Embryonic facial prominence (tissue), 1 donor: ENCODE data around the gene OOSP1.
"Not testable (repeated sequence)": the region's sequence is repeated elsewhere in the genome, so short reads cannot be mapped to it uniquely, and the experiment has no call there.

ENCODE experiments used
- DNase-seq: peaks from one replicate; pipeline ENCODE4 v3.0.0-alpha.2; 2016; ENCODE audit errors: extremely low spot score

The OOSP1 gene

DNA sequence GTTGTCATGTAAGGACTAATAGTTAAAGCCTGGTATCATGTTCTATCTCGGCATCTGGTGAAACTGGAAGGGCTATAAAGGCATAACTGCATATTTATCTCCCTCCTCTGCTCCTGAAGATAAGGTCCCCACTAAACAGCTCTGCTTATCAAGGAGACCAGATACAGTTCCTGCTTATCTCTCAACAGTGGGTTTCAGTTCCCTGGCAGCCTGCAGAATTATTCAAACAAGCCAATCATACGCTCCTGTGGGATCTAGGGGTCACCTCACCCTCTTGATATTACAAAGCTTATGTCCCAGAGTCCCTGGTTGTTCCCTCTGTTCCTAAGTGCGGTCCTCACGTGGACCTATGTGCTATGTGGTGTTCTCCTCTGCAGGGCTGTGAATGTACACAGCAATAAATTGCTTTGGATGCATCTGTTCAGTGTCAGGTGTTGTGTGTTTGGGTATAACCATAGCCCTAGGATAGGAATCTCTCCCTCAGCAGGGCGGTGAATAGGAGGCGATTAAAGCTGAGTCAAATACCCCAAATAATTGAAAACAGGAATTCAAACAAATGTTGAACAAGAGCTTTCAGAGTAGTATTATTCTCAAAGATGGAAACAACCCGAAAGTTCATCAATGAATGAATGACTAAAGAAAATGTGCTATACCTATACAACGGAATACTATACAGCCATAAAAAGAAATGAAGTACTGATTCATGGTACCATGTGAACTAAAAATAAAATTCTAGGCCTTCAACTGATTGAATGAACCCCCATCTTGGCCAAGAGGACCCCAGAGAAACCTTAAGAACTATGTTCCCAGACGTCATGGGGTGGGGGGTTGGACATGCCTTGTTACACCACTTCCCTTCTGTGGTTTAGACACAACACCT lies 22.5 kb downstream of the OOSP1 start:
- no peak for DNase-seq

DNA sequence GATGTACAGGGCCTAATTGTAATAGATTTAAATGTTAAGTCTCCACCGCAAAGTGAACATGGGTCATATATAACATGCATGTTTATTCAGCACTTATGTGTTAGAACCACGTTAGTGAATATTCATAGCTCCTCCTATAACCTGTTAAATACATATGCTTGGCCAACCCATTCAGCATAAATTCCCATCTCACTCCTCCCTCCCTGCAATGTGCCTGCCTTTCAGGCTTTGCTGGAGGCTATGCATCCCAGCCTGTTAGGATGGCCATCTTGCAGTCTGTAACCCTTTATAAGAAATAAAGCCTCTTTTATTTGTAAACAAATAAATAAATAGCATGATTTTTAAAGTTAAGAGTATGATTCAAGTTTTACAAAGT lies 23.9 kb downstream of the OOSP1 start:
- DNase-seq, result no peak

GRCh38 chr11:59963733-59964132 lies 25.5 kb downstream of the OOSP1 start, which contains the start of gene OOSP4A:
OOSP4A (plus strand) TSS chr11:59964033; CDS start chr11:59964033, 0 bp downstream.
- DNase-seq, result no peak

DNA sequence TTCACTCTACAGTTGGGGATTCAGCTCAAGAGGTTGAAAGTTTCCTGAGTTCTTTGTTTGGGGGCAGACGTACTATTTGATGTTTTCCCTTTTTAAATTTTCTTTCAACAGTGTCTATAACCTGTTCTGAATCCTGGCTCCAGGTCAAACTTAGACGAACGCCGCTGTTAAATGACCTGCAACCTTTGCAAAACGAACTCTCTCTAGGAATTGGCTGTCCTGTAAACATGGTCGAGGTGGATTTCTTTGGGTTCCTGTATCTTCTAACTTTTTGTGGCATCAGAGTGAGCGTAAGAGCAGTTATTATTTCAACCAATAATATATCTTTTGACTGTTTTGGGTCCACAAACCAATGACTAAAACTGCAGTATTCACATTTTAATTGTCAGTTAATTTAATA lies 27.2 kb downstream of the OOSP1 start:
- no peak for DNase-seq

GRCh38 chr11:59966201-59966600 lies 28.0 kb downstream of the OOSP1 start:
- no peak for DNase-seq

- no peak for DNase-seq
These were observed 29.6 kb downstream of the OOSP1 start for GRCh38 chr11:59967677-59968394.

DNA sequence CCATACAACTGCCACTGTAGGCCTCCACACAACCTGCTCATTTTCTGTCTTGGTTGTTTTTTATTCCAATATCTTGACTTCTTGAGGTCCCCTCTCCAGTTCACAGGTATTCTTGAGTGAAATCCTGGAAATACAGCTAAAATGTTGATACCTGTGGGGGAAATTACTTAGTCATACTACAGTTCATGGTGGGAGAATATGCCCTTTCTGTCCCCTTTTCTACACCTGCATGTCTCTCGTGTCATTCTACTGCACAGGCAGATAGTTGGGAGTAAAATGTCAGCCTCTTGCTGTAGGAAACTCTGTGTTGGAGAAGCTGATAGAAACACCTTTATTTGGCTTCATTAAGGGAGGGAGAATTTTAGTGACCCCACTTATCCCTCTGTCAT lies 30.2 kb downstream of the OOSP1 start:
- DNase-seq, result no peak

GRCh38 chr11:59973097-59973496 lies 34.9 kb downstream of the OOSP1 start:
- no peak for DNase-seq

- DNase-seq, result no peak
These were observed 43.0 kb downstream of the OOSP1 start for GRCh38 chr11:59981106-59981770.

GRCh38 chr11:59982037-59982436 lies 43.8 kb downstream of the OOSP1 start:
- DNase-seq, result not testable (repeated sequence)

- no peak for DNase-seq
These were observed 45.0 kb downstream of the OOSP1 start for GRCh38 chr11:59983212-59983611.

DNA sequence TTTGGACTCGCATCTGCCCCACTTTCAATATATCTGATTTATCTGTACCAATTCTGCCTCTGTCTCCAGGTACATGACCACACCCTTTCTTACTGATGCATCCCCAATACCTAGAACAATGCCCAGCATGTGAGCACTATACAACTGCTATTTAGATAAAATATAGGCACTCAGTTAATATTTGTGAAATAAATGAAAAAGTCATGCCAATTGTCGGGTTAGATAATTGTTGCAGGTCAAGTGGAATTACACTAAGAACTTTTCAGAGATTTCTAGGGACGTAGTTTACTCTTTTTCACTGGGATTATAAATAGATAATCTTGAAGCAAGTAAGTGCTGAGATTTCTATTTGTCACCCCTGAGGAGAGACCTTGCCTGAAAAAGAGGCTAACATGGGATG lies 46.1 kb downstream of the OOSP1 start:
- DNase-seq, result no peak

GRCh38 chr11:59990421-59990820 lies 52.2 kb downstream of the OOSP1 start:
- no peak for DNase-seq

- DNase-seq, result no peak
These were observed 54.2 kb downstream of the OOSP1 start for GRCh38 chr11:59992425-59992824.

- no peak for DNase-seq
These were observed 59.6 kb downstream of the OOSP1 start for GRCh38 chr11:59997800-59998199.

GRCh38 chr11:59999691-60000090 lies 61.5 kb downstream of the OOSP1 start:
- no peak for DNase-seq

DNA sequence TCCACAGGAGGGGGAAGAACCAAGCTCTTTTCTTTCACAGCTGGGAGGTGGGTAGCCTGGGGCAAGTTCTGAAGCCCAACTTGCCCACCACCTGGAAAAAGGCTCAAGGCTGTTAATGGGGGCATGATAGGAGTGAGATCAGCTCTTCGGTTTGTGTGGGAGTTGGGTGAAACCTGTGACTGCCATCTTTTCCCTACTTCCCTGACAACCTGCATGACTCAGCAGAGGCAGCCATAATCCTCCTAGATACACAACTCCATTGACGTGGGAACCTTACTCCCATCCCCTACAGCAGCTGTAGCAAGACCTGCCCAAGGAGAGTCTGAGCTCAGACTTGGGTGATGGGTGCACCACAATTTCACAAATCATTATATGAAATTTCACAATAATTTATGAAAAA lies 65.5 kb downstream of the OOSP1 start:
- no peak for DNase-seq

DNA sequence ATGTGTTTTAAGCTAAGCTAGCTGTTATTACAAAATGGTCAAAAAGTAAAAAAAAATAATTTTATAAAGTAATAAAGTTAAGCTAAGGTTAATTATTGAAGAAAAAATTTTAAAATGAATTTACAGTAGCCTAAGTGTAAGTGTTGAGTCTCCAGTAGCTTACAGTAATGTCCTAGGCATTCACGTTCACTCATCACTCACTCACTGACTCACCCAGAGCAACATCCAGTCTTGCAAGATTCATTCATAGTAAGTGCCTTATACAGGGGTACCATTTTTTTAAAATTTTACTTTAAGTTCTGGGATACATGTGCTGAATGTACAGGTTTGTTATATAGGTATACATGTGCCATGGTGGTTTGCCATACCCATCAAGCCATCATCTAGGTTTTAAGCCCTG lies 67.1 kb downstream of the OOSP1 start:
- DNase-seq, result no peak
